ENCODE data around the gene PES1.
"Not testable (repeated sequence)": the region's sequence is repeated elsewhere in the genome, so short reads cannot be mapped to it uniquely, and the experiment has no call there.

The PES1 gene

GRCh38 chr22:30551813-30552212, 39.9 kb downstream of the PES1 start:
- DNase-seq = not testable (repeated sequence)

- no peak for DNase-seq
These were observed 44.5 kb downstream of the PES1 start for GRCh38 chr22:30547188-30547587.

- no peak for DNase-seq
These were observed 45.1 kb downstream of the PES1 start, which contains the start of gene SEC14L6 for GRCh38 chr22:30546616-30547015. TSS of gene SEC14L6 (minus strand) at chr22:30546741. CDS start at chr22:30546682, 59 bp downstream.

- no peak for DNase-seq
These were observed 48.9 kb downstream of the PES1 start for GRCh38 chr22:30542811-30543188.

- DNase-seq = no peak
These were observed 49.5 kb downstream of the PES1 start for GRCh38 chr22:30541961-30542810.

DNA sequence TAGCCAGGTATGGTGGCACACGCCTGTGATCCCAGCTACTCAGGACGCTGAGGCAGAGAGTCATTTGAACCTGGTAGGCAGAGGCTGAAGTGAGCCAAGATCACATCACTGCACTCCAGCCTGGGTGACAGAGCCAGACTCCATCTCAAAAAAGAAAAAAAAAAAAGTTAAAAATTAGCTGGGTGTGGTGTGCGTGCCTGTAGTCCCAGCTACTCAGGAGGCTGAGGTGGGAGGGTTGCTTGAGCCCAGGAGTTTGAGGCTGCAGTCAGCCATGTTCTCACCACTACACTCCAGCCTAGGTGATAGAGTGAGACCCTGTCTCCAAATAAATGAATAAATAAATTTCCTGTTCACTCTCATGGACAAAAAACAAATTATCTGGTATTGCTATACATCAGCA, 50.2 kb downstream of the PES1 start:
- DNase-seq = not testable (repeated sequence)

DNA sequence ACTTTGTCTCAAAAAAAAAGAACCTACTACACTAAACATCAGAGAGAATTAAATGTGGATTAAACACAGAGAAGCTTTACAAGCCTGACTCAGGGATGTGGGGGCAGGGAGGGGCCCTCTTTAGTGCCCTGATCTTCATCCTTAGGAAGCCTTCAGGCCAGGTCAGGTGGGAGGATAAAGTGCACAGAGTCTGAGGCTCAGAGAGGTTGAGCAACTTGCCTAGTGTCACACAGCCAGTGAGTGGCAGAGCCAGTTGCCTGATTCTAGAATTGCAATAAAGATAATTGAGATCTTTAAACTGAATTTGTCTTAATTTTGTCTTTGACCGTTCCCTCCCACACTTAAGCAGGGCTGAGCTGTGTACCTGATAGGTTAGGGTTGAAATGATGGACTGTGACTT, 52.3 kb downstream of the PES1 start:
- DNase-seq = no peak

DNA sequence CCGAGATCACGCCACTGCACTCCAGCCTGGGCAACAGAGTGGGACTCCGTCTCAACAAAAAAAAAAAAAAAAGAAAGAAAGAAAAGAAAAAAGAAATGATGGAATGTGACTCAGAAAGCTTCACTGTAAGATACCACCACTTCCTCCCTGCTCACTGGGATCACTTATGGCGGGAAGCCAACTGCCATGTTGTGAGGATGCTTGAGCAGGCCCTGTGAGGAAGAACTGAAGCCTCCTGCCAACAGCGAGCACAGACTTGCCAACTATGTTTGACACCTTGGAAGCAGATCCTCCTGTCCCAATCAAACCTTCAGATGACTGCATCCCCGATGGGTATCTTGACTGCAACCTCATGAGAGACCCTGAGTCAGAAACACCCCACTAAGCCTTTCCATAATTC, 53.4 kb downstream of the PES1 start:
- no peak for DNase-seq

- no peak for DNase-seq
These were observed 54.5 kb downstream of the PES1 start for GRCh38 chr22:30537083-30537731.

DNA sequence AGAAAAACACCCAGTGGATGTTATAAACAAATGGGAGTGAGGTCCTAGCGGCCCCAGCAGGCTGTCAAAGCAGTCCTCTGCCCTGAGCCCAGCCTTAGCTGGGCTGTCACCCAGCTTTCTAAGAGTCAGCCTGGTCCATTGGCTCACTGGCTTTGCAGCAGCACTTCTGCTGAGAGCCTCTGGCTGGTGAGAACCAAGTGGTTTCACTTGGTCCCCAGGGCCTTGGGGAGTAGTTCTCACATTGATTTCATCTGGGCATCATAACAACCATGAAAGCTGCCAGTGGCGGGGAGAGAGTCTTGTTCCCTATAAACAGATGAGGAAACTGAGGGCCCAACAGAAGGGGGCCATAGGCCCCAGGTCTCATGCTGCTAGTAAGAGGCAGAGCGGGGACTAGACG, 56.5 kb downstream of the PES1 start:
- no peak for DNase-seq

DNA sequence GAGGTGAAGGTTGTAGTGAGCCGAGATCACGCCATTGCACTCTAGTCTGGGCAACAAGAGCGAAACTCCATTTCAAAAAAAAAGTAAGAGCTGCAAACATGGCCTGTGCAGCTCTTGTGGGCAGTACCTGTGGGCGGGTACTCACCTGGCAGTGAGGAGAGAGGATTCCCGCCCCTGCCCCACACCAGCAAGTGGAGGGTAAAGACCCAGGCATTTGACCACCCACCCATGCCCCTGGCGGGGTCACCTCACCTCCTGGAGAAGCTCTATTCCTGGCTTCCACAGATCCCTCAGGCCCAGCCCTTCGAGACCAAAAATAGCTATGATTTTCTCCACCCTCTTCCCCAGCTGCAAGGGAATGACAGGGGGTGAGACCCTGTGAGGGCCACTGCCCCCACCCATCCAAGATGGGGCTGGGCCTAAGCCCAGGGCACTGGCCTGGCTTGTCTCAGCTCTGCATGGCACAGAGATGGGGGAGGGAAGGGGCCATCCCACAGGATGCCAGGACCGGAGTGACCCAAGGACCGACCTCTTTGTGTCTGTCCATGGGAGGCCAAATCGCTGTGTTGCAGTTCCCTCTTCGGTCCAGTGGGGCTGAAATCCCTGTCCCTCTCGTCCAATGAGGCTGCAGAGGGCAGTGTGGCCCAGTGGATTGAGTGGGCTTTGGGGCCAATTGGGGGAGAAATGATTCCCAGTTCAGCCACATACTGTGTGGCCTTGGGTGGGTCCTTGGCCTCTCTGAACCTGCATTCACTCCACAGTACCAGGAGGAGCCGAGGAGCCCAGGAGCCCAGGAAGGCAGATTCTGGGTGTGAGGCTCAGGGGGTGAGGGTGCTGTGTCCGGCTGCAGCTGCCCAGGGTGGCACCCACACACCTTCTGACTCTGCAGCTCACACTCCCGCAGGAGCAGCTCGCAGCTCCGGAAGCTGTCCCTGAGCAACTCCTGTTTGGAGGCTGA, 59.8 kb downstream of the PES1 start:
- DNase-seq = no peak

- DNase-seq = no peak
These were observed 65.1 kb downstream of the PES1 start for GRCh38 chr22:30526656-30527055.

Data from activated CD4-positive, CD25-positive, alpha-beta regulatory T cell treated with anti-CD3 and anti-CD28 coated beads, Interleukin-2, amount 50 U/mL, for 72 hours (primary cell).